Activated CD8-positive, alpha-beta T cell treated with anti-CD3 and anti-CD28 coated beads, Interleukin-2, amount 10 ng/mL, durations not matched to agents 7 days and 5 days (primary cell): Measurements from ENCODE around the gene C1QA. TPM values are rescaled to one million over a fixed set of nuclear protein-coding genes. Genes with fewer than 3 reads are reported as not detected.

Source experiments
- ATAC-seq: fragments of 150-1000 bp; cut with Tn5 transposase; one replicate; pipeline ENCODE4 v1.10.0; 2021; ENCODE audit warnings: moderate library complexity
- CTCF ChIA-PET: fragments of 350-600 bp; sonication (Branson Sonifier 250); formaldehyde crosslinking; loops from one replicate; lab custom pipeline; 2021; ENCODE audit warnings: antibody characterized with exemption; lab: Charles Lee
- POLR2A ChIA-PET: fragments of 350-600 bp; sonication (Branson Sonifier 250); formaldehyde crosslinking; loops from one replicate; lab custom pipeline; 2021; ENCODE audit warnings: antibody characterized with exemption; lab: Charles Lee
- DNase-seq: peaks from one replicate; pipeline ENCODE4 v3.0.0-alpha.2; 2020
- H3K27ac Mint-ChIP-seq: one replicate; pipeline ENCODE4 v1.8.0; 2021; ENCODE audit warnings: mild to moderate bottlenecking, mixed read lengths
- H3K27me3 Mint-ChIP-seq: one replicate; pipeline ENCODE4 v1.8.0; 2021; ENCODE audit warnings: low read depth, mixed read lengths
- H3K36me3 Mint-ChIP-seq: one replicate; pipeline ENCODE4 v1.8.0; 2021; ENCODE audit warnings: low read depth, mixed read lengths
- H3K4me1 Mint-ChIP-seq: one replicate; pipeline ENCODE4 v1.8.0; 2021; ENCODE audit warnings: low read depth, mixed read lengths
- H3K4me3 Mint-ChIP-seq: one replicate; pipeline ENCODE4 v1.8.0; 2021; ENCODE audit warnings: mild to moderate bottlenecking, mixed read lengths
- H3K9me3 Mint-ChIP-seq: one replicate; pipeline ENCODE4 v1.8.0; 2022; ENCODE audit warnings: mixed read lengths; ENCODE audit not compliant: insufficient read depth
- microRNA-seq: library from miRNA; unstranded; fragments of <30 nt; microRNA quantifications from one replicate; pipeline ENCODE4 v1.2.0, GENCODE V29; 2022
- total RNA-seq, 2 experiments: library from RNA; stranded (reverse); gene quantifications; one replicate each; pipeline ENCODE4 v1.2.3, GENCODE V29; 2021

The C1QA gene
- total RNA-seq, 2 experiments from 2014 or later: not detected

GRCh38 chr1:22681556-22682276 is 45.3 kb downstream of the C1QA start:
- Mint-ChIP-seq H3K4me1 (no peaks in the 10 kb centered on the region), H3K27ac (no peak overlapping the region), H3K27me3 (peaks cover under 1% of the 10 kb centered on the region), H3K4me3 (no peak overlapping the region), H3K36me3 (no peaks in the 10 kb centered on the region), H3K9me3 (no peaks in the 10 kb centered on the region)
- ChIA-PET CTCF (no interaction called here), POLR2A (no interaction called here)
- no peak for DNase-seq
- no peak for ATAC-seq

- DNase-seq (no peak), ATAC-seq (no peak)
- peaks cover 7% of the 10 kb centered on the region for H3K27me3 Mint-ChIP-seq
- POLR2A ChIA-PET: no interaction called here
- H3K4me1 Mint-ChIP-seq: no peaks in the 10 kb centered on the region
- H3K27ac Mint-ChIP-seq: no peak overlapping the region
- CTCF ChIA-PET: no interaction called here
- H3K36me3 Mint-ChIP-seq: no peaks in the 10 kb centered on the region
- no peak overlapping the region for H3K4me3 Mint-ChIP-seq
- H3K9me3 Mint-ChIP-seq: no peaks in the 10 kb centered on the region
Measured at GRCh38 chr1:22683547-22683946, 47.1 kb downstream of the C1QA start.

GRCh38 chr1:22685591-22686059 is 49.2 kb downstream of the C1QA start:
- H3K4me3 Mint-ChIP-seq: no peak overlapping the region
- ATAC-seq (no peak), DNase-seq (no peak)
- no peaks in the 10 kb centered on the region for H3K4me1 Mint-ChIP-seq
- no peak overlapping the region for H3K27ac Mint-ChIP-seq
- H3K9me3 Mint-ChIP-seq: no peaks in the 10 kb centered on the region
- peaks cover 7% of the 10 kb centered on the region for H3K27me3 Mint-ChIP-seq
- H3K36me3 Mint-ChIP-seq: no peaks in the 10 kb centered on the region
- CTCF ChIA-PET: no interaction called here
- POLR2A ChIA-PET: no interaction called here

- H3K27ac Mint-ChIP-seq: no peak overlapping the region
- peaks cover 10% of the 10 kb centered on the region for H3K27me3 Mint-ChIP-seq
- H3K4me3 Mint-ChIP-seq: no peak overlapping the region
- DNase-seq: no peak
- H3K4me1 Mint-ChIP-seq: no peaks in the 10 kb centered on the region
- POLR2A ChIA-PET: interaction anchor here (0.5 kb wide), 1 partner anchor 40 kb away, joined by 4 read pairs; no protein-coding TSS in a partner anchor
- H3K36me3 Mint-ChIP-seq: no peaks in the 10 kb centered on the region
- no peak for ATAC-seq
- CTCF ChIA-PET: no interaction called here
- no peaks in the 10 kb centered on the region for H3K9me3 Mint-ChIP-seq
Measured at GRCh38 chr1:22687191-22687590, 50.8 kb downstream of the C1QA start.

GRCh38 chr1:22688466-22688865 is 52.0 kb downstream of the C1QA start:
- POLR2A ChIA-PET: no interaction called here
- CTCF ChIA-PET: no interaction called here
- ATAC-seq: no peak

More at GRCh38 chr1:22688466-22688865, 52.0 kb downstream of the C1QA start:
- no peak overlapping the region for H3K4me3 Mint-ChIP-seq
- no peaks in the 10 kb centered on the region for H3K36me3 Mint-ChIP-seq
- H3K27ac Mint-ChIP-seq: no peak overlapping the region
- peaks cover 12% of the 10 kb centered on the region for H3K27me3 Mint-ChIP-seq
- no peaks in the 10 kb centered on the region for H3K9me3 Mint-ChIP-seq
- DNase-seq: no peak
- H3K4me1 Mint-ChIP-seq: no peaks in the 10 kb centered on the region

Small RNA genes within 50 kb of the gene (microRNA-seq; reads per million reads assigned to microRNA genes)
- gene MIR6127: 1.7 reads per million

Other genes starting within 250 kb of the C1QA start
- 10 to 100 TPM; 14.8 TPM for gene ZBTB40, start 184.8 kb upstream of the C1QA start, total RNA-seq
- gene EPHA8, start 73.1 kb upstream of the C1QA start, total RNA-seq: not detected
- not detected for gene C1QC, start 7.0 kb downstream of the C1QA start, total RNA-seq
- not detected for gene C1QB, start 16.6 kb downstream of the C1QA start, total RNA-seq
- gene EPHB2, start 74.2 kb downstream of the C1QA start, total RNA-seq: not detected